ENCODE measurements around the gene STEAP2. TPM values are rescaled to one million over a fixed set of nuclear protein-coding genes. Genes with fewer than 3 reads are reported as not detected.

The STEAP2 gene
- total and polyA plus RNA-seq, 2 of the 4 experiments (the other 2 are of a cell fraction): 1.8 to 3.9 TPM

DNA sequence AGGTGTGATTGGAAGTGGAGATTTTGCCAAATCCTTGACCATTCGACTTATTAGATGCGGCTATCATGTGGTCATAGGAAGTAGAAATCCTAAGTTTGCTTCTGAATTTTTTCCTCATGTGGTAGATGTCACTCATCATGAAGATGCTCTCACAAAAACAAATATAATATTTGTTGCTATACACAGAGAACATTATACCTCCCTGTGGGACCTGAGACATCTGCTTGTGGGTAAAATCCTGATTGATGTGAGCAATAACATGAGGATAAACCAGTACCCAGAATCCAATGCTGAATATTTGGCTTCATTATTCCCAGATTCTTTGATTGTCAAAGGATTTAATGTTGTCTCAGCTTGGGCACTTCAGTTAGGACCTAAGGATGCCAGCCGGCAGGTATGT is 13.6 kb downstream of the STEAP2 start:
- H3K14ac ChIP-seq (replicated peaks; ENCODE audit: low read depth, low read length): no peak overlapping the region
- no peak overlapping the region for H3K4me3 ChIP-seq (ENCODE audit: insufficient read depth, low read depth, low read length)
- no peaks in the 10 kb centered on the region for H3K27me3 ChIP-seq (ENCODE audit: control insufficient read depth, insufficient read depth, low read length)
- no peak overlapping the region for H3K27ac ChIP-seq (ENCODE audit: insufficient read depth, low read length)
- BruUV-seq (replicated peaks): no TSS peak
- no peak overlapping the region for H4K8ac ChIP-seq (ENCODE audit: low read depth in 2 of 2, low read length in 2 of 2)
- no peaks in the 10 kb centered on the region for H3K9me1 ChIP-seq (ENCODE audit: insufficient read depth, low read length)
- H3K9ac ChIP-seq (ENCODE audit: low read depth, low read length): no peak overlapping the region
- no peak overlapping the region for H2AK9ac ChIP-seq (replicated peaks; ENCODE audit: low read depth, low read length, poor library complexity)
- WGBS, 2 experiments (ENCODE audit: extremely low coverage in 2 of 2, insufficient read length in 1 of 2): no CpG with 5 or more reads among the region's 3 CpGs
- H3K4me1 ChIP-seq (ENCODE audit: control insufficient read depth, insufficient read depth, low read length): no peaks in the 10 kb centered on the region
- H2BK20ac ChIP-seq (ENCODE audit: low read depth, low read length): no peak overlapping the region
- H2BK5ac ChIP-seq (ENCODE audit: low read depth, low read length, poor library complexity, severe bottlenecking): no peak overlapping the region
- no peak for TF ChIP-seq NFE2L2 (IDR thresholded peaks at IDR 0.05; ENCODE audit: low read depth, low read length)
- in situ Hi-C loops (cut with MboI; ENCODE audit: low sequenced_read_pairs) (no loop called here), dilution Hi-C loops (cut with HindIII; ENCODE audit: low sequenced_read_pairs, unreplicated experiment) (no loop called here), intact Hi-C loops (cut with micrococcal nuclease) (no loop called here)
- H4K20me1 ChIP-seq (ENCODE audit: insufficient read depth, low read length): no peaks in the 10 kb centered on the region
- ChIA-PET CTCF (no interaction called here), POLR2A (ENCODE audit: unreplicated experiment) (no interaction called here)
- H2AFZ ChIP-seq (replicated peaks; ENCODE audit: low read length, poor library complexity): no peak overlapping the region
- no peak overlapping the region for H3K23ac ChIP-seq (ENCODE audit: low read depth, low read length)
- no peak overlapping the region for H4K5ac ChIP-seq (ENCODE audit: low read depth, low read length)
- no peak overlapping the region for H3K56ac ChIP-seq (ENCODE audit: extremely low read depth, insufficient read depth, low read length)
- no peak overlapping the region for H4K91ac ChIP-seq (ENCODE audit: insufficient read depth, low read depth, low read length)
- no peaks in the 10 kb centered on the region for H3K9me3 ChIP-seq (ENCODE audit: control insufficient read depth, insufficient read depth, low read length)
- H3K36me3 ChIP-seq (ENCODE audit: control insufficient read depth, insufficient read depth, low read length): no peaks in the 10 kb centered on the region
- H3K79me1 ChIP-seq (ENCODE audit: low read depth in 1 of 2, low read length in 2 of 2): no peaks in the 10 kb centered on the region; a peak in 1 of 4 replicates
- DNase-seq (no peak), ATAC-seq (ENCODE audit: low read depth) (no peak)
- no peak overlapping the region for H2BK15ac ChIP-seq (ENCODE audit: low read depth, low read length)
- no peak overlapping the region for H2BK120ac ChIP-seq (ENCODE audit: low read depth, low read length)
- H2AK5ac ChIP-seq (ENCODE audit: low read depth, low read length): no peak overlapping the region
- H3K18ac ChIP-seq (ENCODE audit: low read depth, low read length): no peak overlapping the region
- H3K4ac ChIP-seq (ENCODE audit: low read depth, low read length): no peak overlapping the region
- no peak overlapping the region for H3K4me2 ChIP-seq (ENCODE audit: low read depth, low read length)

Measured in IMR-90 (cell line).